HG03558 (cell line): ENCODE results near the gene EFCAB8.

Experiments used
- ATAC-seq: cut with Tn5 transposase; IDR thresholded peaks from one replicate; pipeline ENCODE4 v1.9.1; 2021; ENCODE audit warnings: moderate number of reproducible peaks; ENCODE audit not compliant: unreplicated experiment; ENCODE audit errors: extremely low read depth

Gene EFCAB8

GRCh38 chr20:33000802-33001466 is 142.2 kb downstream of the EFCAB8 start:
- ATAC-seq = no peak

- ATAC-seq = no peak
Measured at GRCh38 chr20:33002087-33002808, 143.5 kb downstream of the EFCAB8 start.

GRCh38 chr20:33004141-33004751 is 145.5 kb downstream of the EFCAB8 start, which contains the start of gene SUN5:
Gene SUN5, minus strand, starts transcription at chr20:33004433. Its CDS starts 93 bp downstream, at chr20:33004340.
- ATAC-seq = no peak

DNA sequence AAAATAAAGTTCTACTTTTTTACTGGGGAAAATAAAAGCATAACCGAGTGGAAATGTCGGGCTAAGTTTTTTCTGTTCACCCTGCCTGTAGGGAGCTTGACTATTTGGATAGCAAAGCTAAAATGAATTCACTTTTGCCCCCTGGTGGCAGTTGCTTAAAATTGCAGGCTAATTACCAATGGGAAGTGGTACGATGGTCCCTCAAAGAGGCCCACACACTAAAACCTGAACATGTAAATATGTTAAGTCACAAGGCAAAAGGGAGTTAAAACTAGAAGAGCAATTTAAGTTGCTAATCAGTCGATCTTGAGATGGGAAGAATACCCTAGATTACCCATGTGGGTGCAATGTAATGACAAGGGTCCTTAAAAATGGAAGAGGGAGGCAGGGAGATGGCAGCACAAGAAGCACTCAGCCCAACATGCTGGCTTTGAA is 146.4 kb downstream of the EFCAB8 start:
- no peak for ATAC-seq

DNA sequence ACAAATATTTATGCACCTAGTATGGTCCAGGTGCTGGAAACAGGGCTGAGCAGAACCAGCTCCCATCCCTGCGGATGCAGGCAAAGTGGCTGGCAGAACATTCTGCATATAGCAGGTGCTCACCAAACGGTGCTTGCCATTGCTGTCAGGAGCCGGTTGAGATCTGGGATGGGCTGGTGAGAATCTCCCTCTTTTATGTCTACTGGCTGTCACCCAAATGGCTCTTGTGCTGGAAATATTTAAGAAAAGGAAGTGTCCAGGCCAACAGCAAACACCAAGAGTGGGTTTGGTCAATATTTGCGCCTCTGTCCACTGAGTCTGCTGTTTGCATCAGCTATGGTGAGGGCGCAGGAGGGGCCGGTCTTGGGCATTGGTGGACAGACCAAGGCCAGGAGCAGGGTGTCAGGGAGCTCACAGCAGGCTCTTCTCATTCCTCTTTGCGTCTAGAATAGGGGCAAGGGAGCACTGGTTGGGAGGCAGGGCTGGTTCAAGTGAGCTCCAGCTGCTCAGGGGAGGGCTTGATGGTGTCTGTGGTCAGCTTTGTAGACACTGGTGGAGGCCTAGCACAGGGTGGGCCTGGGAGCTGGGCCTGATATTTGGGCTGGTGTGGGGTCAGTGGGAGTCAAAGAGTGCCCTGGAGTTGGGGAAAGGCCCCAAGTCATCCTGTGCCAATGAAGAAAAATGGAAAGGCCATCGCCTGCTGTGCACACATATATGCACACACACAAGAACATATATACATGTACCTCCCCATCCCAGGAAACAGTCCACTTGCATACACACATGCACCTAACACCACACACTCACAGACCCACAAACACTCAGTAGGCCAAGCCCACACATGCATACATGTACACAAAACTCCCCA is 147.4 kb downstream of the EFCAB8 start:
- ATAC-seq = no peak

DNA sequence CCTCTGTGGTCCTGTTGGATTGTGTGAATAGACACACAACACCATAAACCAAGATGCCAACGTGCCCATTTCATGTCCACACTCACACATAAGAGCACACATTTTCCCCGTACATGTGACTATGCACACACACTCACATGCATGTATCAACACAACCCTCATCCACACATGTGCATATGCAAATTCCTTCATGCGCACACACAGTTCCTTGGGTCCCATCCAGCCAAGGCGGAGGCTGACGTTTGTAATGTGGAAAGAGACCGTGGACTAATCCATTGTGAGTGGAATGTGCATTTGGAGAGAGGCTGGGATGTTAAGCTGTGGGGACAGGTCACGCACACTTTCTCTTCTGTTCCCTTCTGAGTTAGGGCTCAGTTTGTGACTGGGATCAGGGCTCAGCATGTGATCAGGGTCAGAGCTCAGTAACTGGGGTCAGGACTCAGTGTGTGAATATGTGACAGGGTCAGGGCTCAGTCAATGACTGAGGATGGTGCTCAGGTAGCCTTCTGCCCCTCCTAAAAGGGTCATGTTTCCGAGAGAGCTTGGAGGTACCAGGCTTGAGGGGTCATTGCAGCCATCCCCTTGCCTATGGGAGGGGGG is 148.2 kb downstream of the EFCAB8 start:
- no peak for ATAC-seq

GRCh38 chr20:33007376-33008335 is 148.9 kb downstream of the EFCAB8 start, which contains the start of gene BPIFB2:
Gene BPIFB2, plus strand, starts transcription at chr20:33007704. Its CDS starts 871 bp downstream, at chr20:33008575.
- ATAC-seq = no peak

DNA sequence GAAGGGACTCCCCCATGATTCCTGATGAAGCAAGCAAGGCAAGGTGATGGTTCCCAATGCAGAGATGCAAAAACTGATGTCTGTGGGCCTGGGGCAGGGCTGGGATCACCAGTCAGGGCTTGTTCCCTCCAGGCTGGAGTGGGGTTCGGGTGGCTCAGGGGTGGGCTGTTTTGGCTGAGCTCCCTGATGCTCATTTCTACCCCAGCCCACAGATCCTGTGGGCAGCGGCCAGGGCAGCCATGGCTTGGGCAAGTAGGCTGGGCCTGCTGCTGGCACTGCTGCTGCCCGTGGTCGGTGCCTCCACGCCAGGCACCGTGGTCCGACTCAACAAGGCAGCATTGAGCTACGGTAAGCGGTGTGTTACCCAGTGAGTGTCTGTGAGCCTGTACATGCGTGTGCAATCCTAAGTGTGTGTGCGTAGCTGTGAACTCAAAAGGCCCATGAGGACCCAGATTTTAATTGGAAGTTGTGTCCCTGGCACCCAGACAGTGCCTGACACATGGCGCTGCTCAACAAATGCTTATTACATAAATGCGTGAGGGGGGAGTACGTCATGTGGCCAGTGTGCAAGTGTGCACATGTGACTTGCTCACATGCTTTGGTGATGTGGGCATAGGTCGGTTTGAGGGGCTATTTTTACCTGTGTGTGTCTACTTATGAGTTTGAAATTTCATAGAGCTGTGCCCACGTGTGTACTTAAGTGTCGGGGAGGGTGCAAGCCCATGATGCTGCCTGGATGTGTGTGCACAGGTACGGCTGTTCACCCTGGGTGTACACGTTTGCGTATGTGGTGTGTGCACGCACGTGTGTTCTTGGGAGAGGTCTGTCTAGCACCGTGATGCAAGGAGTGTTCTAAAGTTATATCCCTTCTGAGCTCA is 149.9 kb downstream of the EFCAB8 start:
- no peak for ATAC-seq

DNA sequence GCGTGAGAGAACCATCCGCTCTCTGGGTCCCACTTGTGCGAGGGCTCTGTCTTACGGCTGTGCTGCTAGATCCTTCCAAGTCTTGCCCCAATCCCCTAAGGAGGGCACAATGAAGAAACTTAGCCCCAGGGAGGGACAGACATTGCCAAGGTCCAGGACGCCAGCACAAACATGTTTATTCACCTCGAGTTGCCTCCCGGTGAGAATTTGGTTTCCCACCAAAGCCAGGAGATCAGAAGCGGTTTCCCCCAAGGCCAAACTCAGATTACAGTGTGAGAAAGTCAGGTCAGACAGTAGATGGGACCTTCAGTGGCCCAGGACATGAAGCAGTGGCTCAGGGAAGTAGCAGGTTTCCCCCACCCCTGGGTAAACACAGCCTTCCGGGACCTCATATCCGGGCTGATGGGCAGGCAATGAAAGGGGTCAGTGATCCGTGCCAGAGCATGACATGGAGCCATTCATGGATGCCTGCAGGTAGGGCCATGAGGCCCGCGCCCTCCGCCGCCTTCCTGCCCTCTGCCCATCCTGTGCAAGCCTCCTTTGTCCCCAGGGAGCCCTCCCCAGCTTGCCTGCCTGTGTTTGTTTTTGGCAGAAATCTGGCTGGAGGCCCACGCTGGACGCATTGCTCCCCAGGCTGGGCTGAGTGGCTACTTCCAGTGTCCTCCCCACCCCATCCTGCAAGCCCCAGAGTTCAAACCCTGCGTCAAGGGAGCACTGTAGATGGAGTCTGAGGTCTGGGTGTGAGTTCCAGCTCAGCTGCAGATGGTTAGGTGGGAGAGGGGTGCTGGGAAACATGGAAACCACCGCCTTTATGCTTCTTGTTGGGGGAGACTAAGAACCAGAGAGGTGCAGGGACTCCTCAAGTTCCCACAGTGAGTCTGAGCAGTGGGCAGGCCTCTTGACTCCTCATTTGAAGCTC is 150.8 kb downstream of the EFCAB8 start:
- no peak for ATAC-seq

DNA sequence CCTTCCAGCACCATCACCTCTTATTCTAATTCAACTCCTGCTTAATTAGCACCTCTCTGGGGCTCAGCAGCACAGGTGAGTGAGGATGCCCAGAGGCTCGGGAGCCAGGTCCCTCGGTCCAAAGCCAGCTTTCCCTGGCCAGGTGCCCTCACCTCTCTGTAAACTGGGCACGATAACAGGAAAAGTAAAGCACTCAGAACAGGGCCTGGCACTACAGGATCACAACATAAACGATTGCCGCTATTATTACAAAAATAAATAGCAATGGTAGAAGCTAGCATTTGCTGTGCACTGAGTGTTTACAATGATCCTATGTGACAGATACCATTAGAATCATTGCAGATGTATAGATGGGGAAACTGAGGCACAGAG is 151.4 kb downstream of the EFCAB8 start:
- no peak for ATAC-seq

DNA sequence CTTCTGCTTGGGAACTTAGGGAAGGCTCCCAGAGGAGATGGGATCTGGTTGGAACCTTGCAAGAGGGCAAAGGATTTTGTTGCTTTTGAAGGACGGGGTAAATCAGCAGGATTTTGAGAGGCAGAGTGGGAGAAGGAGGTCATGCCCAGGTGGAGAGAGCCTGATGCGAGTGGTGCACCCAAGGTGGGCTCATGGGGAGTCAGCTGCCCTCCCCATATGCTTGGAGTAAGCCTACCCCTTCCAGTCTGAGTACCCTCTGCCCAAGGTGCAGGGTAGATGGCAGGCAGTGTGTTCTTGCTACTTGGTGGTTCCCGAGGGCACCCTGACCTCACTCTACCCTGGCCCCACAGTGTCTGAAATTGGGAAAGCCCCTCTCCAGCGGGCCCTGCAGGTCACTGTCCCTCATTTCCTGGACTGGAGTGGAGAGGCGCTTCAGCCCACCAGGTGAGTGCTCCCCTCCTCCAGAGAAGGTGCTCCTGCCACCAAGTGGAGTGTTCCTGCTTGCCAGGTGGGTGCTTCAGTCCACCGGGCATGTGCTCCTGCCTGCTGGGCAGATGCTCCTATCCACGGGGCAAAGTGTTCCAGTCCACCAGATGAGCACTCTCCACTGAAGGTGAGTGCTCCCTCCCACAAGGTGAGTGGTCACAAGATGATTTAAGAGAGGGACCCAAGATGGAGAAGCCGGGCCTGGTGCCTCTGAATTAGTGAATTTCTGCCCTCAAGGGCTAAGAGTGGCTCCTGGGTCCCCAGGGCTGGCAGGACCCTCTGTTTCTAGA is 152.1 kb downstream of the EFCAB8 start:
- no peak for ATAC-seq
